ENCODE data around the gene ALDH1A1. TPM values are rescaled to one million over a fixed set of nuclear protein-coding genes. Genes with fewer than 3 reads are reported as not detected.

ALDH1A1 gene
- total RNA-seq, 1 donor from 2014 or later = 6.2 TPM

- DNase-seq (ENCODE audit: low spot score) = no peak
- intact Hi-C loops (cut with DNase I) = no loop called here
Observed at GRCh38 chr9:72980600-72981265, 27.9 kb upstream of the ALDH1A1 start.

DNA sequence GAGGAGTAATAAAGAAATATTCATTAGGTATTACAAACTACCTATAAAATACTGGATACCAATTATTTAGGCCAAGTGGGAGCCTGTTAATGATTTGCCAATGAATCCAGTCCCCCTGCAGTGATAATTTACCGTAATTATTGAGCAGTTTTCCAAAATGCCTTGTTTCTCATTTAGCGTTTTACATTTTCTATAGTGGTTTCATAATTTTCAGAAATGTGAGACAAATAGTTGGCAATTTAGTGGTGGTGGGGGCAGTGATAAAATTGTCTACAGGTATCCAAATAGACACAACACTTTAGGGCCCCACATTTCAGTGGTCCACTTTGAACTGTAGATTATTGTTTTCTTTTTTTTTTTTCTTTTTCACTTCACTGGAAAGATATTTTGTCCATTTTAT lies 27.3 kb upstream of the ALDH1A1 start:
- no peak for DNase-seq (ENCODE audit: low spot score)
- intact Hi-C loops (cut with DNase I) = no loop called here

- DNase-seq (ENCODE audit: low spot score) = no peak
- intact Hi-C loops (cut with DNase I) = no loop called here
Observed at GRCh38 chr9:72979405-72980100, 26.7 kb upstream of the ALDH1A1 start.

DNA sequence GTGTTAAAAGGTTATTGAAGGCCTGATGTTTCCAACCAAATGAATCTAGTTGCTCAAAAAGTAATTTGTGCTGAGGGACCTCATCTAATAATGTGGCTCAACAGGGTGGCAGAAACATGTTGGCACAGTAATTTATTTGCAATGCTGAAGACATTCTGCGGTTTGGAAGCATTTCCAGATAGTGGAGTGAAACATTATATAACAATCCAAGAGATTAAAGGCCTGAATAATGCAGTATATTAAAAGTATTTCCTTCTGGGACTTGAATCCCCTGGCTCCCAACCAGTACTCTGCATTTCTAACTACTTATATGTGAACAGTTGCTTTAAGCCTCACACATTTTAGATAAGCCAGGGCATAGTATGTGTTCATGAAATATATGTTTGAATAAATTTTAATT lies 25.9 kb upstream of the ALDH1A1 start:
- intact Hi-C loops (cut with DNase I) = no loop called here
- no peak for DNase-seq (ENCODE audit: low spot score)

DNA sequence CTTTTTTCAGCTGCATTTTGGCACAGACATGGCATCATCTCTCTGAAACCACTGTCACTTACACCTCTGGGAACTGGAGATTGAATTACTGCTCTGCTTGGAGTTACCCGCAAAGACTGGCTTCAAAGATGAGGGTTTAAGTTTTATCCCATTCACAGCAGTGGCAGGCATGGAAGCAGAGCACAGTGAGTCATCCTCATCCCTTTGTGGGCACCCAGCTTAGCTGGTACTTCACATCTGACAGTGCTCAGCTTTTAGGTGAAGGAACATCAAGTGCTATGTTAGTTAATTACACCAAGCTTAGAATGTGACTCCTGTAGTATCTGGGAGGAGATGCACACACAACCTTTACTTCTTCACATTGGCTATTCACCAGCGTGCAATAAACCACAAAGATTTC lies 24.8 kb upstream of the ALDH1A1 start:
- intact Hi-C loops (cut with DNase I) = no loop called here
- DNase-seq (ENCODE audit: low spot score) = no peak

DNA sequence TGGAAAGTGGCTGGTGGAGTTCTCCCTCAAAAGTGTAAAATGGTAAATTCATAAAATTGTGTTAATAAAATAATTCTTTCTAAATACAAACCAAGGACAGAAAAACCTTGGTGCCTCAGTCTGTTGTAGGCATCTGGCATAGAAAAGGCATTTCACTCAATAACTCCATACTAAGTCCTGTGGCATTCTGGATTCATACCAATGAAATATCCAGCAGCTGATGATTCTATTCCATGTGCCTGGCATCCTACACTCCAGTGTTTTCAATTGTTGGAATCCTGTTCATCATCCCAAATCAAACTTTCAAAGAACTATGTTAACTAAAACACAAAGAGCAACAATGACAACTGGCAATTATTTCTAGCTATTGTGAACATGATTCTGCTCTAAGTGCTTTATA lies 21.6 kb upstream of the ALDH1A1 start:
- intact Hi-C loops (cut with DNase I) = no loop called here
- DNase-seq (ENCODE audit: low spot score) = no peak

- intact Hi-C loops (cut with DNase I) = no loop called here
- DNase-seq (ENCODE audit: low spot score) = no peak
Observed at GRCh38 chr9:72972636-72973035, 19.8 kb upstream of the ALDH1A1 start.

- DNase-seq (ENCODE audit: low spot score) = no peak
- intact Hi-C loops (cut with DNase I) = no loop called here
Observed at GRCh38 chr9:72971411-72971810, 18.6 kb upstream of the ALDH1A1 start.

- intact Hi-C loops (cut with DNase I) = no loop called here
- DNase-seq (ENCODE audit: low spot score) = no peak
Observed at GRCh38 chr9:72960446-72960845, 7.6 kb upstream of the ALDH1A1 start.

DNA sequence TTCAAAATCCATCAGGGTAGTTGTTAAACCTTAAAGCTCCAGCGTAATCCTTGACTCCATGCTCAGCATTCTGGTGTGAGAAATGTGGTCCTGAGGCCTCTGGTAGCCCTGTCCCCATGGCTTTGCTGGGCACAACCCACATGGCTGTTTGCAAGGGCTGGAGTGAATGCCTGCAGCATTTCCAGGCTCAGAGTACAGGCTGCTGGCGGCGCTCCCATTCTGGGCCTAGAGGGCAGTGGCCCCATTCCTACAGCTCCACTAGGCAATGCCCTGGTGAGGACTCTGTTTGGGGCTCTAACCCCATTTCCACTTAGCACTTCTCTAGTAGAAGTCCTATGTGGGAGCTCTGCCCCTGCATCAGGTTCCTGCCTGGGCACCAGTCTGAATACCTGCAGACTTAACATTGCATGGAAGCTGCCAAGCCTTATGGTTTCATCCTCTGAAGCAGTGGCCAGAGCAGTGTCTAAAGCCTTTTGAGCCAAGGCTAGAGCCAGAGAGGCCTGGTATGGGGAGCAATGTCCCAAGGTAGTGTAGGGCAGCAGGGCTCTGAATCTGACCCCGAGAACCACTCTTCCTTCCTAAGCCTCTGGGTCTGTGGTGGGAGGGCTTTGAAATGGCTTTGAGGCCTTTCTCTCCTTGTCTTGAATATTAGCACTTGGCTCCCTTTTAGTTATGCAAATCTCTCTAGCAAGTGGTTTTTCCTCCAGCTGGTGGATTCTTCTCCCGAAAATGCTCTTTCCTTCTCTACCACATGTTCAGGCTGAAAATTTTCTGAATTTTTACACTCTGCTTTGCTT lies 5.8 kb upstream of the ALDH1A1 start:
- no peak for DNase-seq (ENCODE audit: low spot score)

DNA sequence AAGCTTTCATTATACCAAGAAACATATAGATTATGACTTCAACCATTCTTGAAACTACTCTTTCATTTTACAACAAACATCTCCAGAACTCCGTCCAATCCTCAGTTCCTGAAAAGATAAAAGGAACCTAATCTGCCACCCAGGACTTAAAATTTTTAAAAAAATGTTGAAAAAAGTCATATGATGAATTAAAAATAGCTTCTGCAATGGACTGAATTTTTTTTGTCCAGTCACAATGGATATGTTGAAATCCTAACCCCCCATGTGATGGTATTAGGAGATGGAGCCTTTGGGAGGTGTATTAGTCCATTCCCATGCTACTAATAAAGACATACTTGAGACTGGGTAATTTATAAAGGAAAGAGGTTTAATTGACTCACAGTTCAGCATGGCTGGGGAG lies 2.7 kb upstream of the ALDH1A1 start:
- intact Hi-C loops (cut with DNase I) = loop anchor here (10.0 kb wide), 1 partner anchor 59 kb away; no protein-coding TSS in a partner anchor

More for the DNA sequence above, 5.8 kb upstream of the ALDH1A1 start:
- intact Hi-C loops (cut with DNase I) = loop anchor here (10.0 kb wide), 1 partner anchor 56 kb away; no protein-coding TSS in a partner anchor

GRCh38 chr9:72955126-72955455 lies 2.2 kb upstream of the ALDH1A1 start:
- intact Hi-C loops (cut with DNase I) = loop anchor here (10.0 kb wide), 1 partner anchor 60 kb away; no protein-coding TSS in a partner anchor

More for the DNA sequence above, 2.7 kb upstream of the ALDH1A1 start:
- no peak for DNase-seq (ENCODE audit: low spot score)

DNA sequence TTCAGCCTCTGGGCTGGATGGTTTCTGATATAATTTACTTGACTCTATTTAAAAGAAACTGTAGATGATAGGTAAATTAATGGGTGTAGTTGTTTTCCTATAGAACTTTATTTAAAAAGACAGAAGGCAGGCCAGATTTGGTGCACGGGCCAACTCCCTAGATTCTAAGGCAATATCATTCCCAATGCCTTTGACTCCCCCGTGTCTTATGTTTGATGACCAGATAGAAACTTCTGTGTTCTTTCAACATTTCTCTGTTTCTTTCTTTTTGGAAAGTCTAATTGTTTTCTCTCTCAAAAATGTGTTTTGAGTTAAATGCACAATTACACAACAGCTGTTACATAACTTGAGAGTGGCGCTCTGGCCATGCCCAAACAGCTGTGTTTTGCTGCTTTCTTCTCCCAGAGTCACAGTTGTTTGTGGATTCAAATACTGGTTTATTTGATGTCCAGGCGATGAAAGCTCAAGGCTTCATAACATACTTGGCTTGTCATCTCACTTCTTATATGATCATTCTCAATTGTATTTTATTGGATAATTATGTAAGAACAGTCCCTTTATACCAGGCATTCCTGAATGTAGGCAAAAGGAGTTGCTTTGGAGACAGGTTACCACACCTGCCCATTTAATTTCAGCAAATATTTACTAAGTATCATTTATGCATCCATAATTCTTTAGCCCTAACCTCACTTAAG lies 1.7 kb upstream of the ALDH1A1 start:
- intact Hi-C loops (cut with DNase I) = loop anchor here (10.0 kb wide), 1 partner anchor 60 kb away; no protein-coding TSS in a partner anchor

More at GRCh38 chr9:72955126-72955455, 2.2 kb upstream of the ALDH1A1 start:
- DNase-seq (ENCODE audit: low spot score) = no peak

GRCh38 chr9:72952381-72952690 lies 517 bp downstream of the ALDH1A1 start:
- intact Hi-C loops (cut with DNase I) = loop anchor here (10.0 kb wide), 1 partner anchor 62 kb away; no protein-coding TSS in a partner anchor
- DNase-seq (ENCODE audit: low spot score) = no peak

More for the DNA sequence above, 1.7 kb upstream of the ALDH1A1 start:
- no peak for DNase-seq (ENCODE audit: low spot score)

DNA sequence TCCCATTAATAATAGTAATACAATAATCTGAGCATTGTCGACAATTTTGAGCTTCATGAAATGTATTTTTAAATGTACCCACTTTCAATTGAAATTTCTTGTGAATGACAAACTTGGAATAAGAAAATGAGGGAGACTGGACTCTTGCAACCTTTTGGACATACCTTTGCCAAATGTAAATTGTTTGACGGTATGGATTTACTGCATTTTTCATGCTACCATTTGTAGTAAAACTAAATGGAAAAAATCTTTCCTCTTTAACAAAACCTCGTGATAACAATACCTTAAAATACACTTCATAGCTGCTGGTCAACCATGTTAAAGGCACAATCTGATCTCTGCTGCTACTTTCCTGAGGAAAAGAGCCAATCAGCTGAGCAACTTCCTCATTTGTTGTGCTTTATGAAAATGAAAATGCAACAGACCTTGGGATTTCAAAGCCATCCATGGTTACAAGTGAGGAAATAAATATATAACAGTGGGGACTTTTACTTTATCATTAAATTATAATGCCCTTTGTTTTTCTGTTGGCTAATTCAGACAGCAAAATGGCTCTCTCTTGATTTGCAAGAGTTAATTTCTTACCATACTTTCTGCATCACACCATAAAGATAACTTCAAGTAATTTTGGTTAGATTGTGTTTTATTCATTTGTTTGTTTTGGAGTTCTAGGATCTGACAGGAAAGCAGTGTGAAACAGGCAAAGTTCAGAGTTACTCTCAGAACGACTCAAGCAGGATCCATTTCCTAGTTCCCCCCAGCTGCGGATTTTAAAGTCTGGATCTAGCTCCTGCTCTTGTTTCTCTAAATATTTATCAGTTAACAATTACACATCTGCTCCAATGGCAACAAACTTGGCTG lies 1.1 kb downstream of the ALDH1A1 start:
- intact Hi-C loops (cut with DNase I) = loop anchor here (10.0 kb wide), 1 partner anchor 63 kb away; no protein-coding TSS in a partner anchor
- no peak for DNase-seq (ENCODE audit: low spot score)

- DNase-seq (ENCODE audit: low spot score) = no peak
- intact Hi-C loops (cut with DNase I) = loop anchor here (10.0 kb wide), 1 partner anchor 64 kb away; no protein-coding TSS in a partner anchor
Observed at GRCh38 chr9:72950875-72951442, 1.9 kb downstream of the ALDH1A1 start.

DNA sequence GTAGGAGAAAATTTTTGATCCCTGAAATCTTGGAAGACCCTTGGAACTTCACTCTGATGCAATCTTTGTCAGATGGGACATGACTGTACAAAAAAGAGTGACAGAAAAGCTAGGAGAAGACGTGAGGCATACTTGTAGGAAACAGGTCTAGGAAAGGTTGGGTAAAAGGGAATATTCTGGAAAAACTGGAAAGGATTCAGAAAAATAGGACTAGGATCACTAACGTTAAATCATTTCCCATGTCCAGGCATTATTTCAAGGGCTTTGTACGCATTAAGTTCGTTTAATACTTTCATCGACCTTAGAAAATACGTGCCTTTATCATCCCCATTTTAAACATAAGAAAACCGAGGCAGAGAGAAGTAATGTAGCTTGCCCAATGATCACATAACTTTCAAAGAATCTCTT lies 2.9 kb downstream of the ALDH1A1 start:
- intact Hi-C loops (cut with DNase I) = loop anchor here (10.0 kb wide), 1 partner anchor 65 kb away; no protein-coding TSS in a partner anchor
- DNase-seq (ENCODE audit: low spot score) = no peak

- intact Hi-C loops (cut with DNase I) = no loop called here
- no peak for DNase-seq (ENCODE audit: low spot score)
Observed at GRCh38 chr9:72949244-72949582, 3.6 kb downstream of the ALDH1A1 start.

Data from cardiac septum (tissue), 1 donor.